ENCODE results near the gene FOXJ3.

FOXJ3 gene

GRCh38 chr1:42136466-42136865, 198.6 kb downstream of the FOXJ3 start:
- H3K4me1 Mint-ChIP-seq: no peaks in the 10 kb centered on the region
- H3K36me3 Mint-ChIP-seq (ENCODE audit: low read depth): no peaks in the 10 kb centered on the region
- no peak overlapping the region for H3K27ac Mint-ChIP-seq
- TF ChIP-seq CTCF (IDR thresholded peaks at IDR 0.05; ENCODE audit: unreplicated experiment in 3 of 3): no peak
- H3K9me3 Mint-ChIP-seq: no peaks in the 10 kb centered on the region
- H3K4me3 Mint-ChIP-seq: no peak overlapping the region
- peaks cover 36% of the 10 kb centered on the region for H3K27me3 Mint-ChIP-seq (ENCODE audit: low read depth)

GRCh38 chr1:42135426-42135825, 199.6 kb downstream of the FOXJ3 start:
- no peaks in the 10 kb centered on the region for H3K36me3 Mint-ChIP-seq (ENCODE audit: low read depth)
- no peaks in the 10 kb centered on the region for H3K4me1 Mint-ChIP-seq
- no peak for TF ChIP-seq CTCF (IDR thresholded peaks at IDR 0.05; ENCODE audit: unreplicated experiment in 3 of 3)
- H3K27ac Mint-ChIP-seq: no peak overlapping the region
- no peaks in the 10 kb centered on the region for H3K9me3 Mint-ChIP-seq
- no peak overlapping the region for H3K4me3 Mint-ChIP-seq
- H3K27me3 Mint-ChIP-seq (ENCODE audit: low read depth): peaks cover 32% of the 10 kb centered on the region

GRCh38 chr1:42133809-42134526, 201.1 kb downstream of the FOXJ3 start:
- Mint-ChIP-seq H3K27ac (no peak overlapping the region), H3K4me3 (no peak overlapping the region), H3K4me1 (no peaks in the 10 kb centered on the region), H3K9me3 (no peaks in the 10 kb centered on the region), H3K36me3 (ENCODE audit: low read depth) (no peaks in the 10 kb centered on the region), H3K27me3 (ENCODE audit: low read depth) (peaks cover 39% of the 10 kb centered on the region)
- TF ChIP-seq CTCF (IDR thresholded peaks at IDR 0.05; ENCODE audit: unreplicated experiment in 3 of 3): no peak

- Mint-ChIP-seq H3K4me1 (no peaks in the 10 kb centered on the region), H3K27me3 (ENCODE audit: low read depth) (peaks cover 45% of the 10 kb centered on the region), H3K9me3 (no peaks in the 10 kb centered on the region), H3K36me3 (ENCODE audit: low read depth) (no peaks in the 10 kb centered on the region), H3K4me3 (no peak overlapping the region), H3K27ac (no peak overlapping the region)
- no peak for TF ChIP-seq CTCF (IDR thresholded peaks at IDR 0.05; ENCODE audit: unreplicated experiment in 3 of 3)
These were observed 201.6 kb downstream of the FOXJ3 start for GRCh38 chr1:42133390-42133789.

GRCh38 chr1:42130061-42130660, 204.9 kb downstream of the FOXJ3 start:
- H3K9me3 Mint-ChIP-seq: no peaks in the 10 kb centered on the region
- peaks cover 24% of the 10 kb centered on the region for H3K27me3 Mint-ChIP-seq (ENCODE audit: low read depth)
- TF ChIP-seq CTCF (IDR thresholded peaks at IDR 0.05; ENCODE audit: unreplicated experiment in 3 of 3): no peak
- no peak overlapping the region for H3K4me3 Mint-ChIP-seq
- no peak overlapping the region for H3K27ac Mint-ChIP-seq
- H3K36me3 Mint-ChIP-seq (ENCODE audit: low read depth): no peaks in the 10 kb centered on the region
- no peaks in the 10 kb centered on the region for H3K4me1 Mint-ChIP-seq

GRCh38 chr1:42128964-42129363, 206.1 kb downstream of the FOXJ3 start:
- peaks cover 2% of the 10 kb centered on the region for H3K9me3 Mint-ChIP-seq
- no peaks in the 10 kb centered on the region for H3K36me3 Mint-ChIP-seq (ENCODE audit: low read depth)
- H3K4me1 Mint-ChIP-seq: no peaks in the 10 kb centered on the region
- no peak overlapping the region for H3K4me3 Mint-ChIP-seq
- H3K27me3 Mint-ChIP-seq (ENCODE audit: low read depth): peaks cover 19% of the 10 kb centered on the region
- no peak for TF ChIP-seq CTCF (IDR thresholded peaks at IDR 0.05; ENCODE audit: unreplicated experiment in 3 of 3)
- no peak overlapping the region for H3K27ac Mint-ChIP-seq

Measured in nephron (organoid).